ENCODE measurements around the gene KLHL21. TPM values are rescaled to one million over a fixed set of nuclear protein-coding genes. Genes with fewer than 3 reads are reported as not detected.

The KLHL21 gene
- total RNA-seq, 1 experiment from 2014 or later = 27.5 TPM

- TF ChIP-seq REST (IDR thresholded peaks at IDR 0.05; ENCODE audit: low read depth) (no peak), SRF (IDR thresholded peaks at IDR 0.05; ENCODE audit: low read depth) (no peak), ELF1 (IDR thresholded peaks at IDR 0.05; ENCODE audit: borderline replicate concordance, low read depth) (no peak), ZNF274 (IDR thresholded peaks at IDR 0.05; ENCODE audit: low read depth, low read length) (no peak), YY1 (IDR thresholded peaks at IDR 0.05; ENCODE audit: extremely low read depth, insufficient replicate concordance, low read depth, low read length) (peak; percentile 98)
- TF ChIP-seq, protein P1, sequence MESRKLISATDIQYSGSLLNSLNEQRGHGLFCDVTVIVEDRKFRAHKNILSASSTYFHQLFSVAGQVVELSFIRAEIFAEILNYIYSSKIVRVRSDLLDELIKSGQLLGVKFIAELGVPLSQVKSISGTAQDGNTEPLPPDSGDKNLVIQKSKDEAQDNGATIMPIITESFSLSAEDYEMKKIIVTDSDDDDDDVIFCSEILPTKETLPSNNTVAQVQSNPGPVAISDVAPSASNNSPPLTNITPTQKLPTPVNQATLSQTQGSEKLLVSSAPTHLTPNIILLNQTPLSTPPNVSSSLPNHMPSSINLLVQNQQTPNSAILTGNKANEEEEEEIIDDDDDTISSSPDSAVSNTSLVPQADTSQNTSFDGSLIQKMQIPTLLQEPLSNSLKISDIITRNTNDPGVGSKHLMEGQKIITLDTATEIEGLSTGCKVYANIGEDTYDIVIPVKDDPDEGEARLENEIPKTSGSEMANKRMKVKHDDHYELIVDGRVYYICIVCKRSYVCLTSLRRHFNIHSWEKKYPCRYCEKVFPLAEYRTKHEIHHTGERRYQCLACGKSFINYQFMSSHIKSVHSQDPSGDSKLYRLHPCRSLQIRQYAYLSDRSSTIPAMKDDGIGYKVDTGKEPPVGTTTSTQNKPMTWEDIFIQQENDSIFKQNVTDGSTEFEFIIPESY (IDR thresholded peaks at IDR 0.05; ENCODE audit: extremely low read depth, insufficient replicate concordance, low read length) = no peak
Measured at GRCh38 chr1:6624710-6625583, 22.3 kb upstream of the KLHL21 start, which contains the start of gene THAP3 (continued).
